ENCODE data around the gene PLB1.
A peak's percentile ranks its signal among the peaks of the same experiment; 100 is the strongest.

Gene PLB1

GRCh38 chr2:28506112-28506910, 10.5 kb downstream of the PLB1 start:
- peak; percentile 39 for DNase-seq

GRCh38 chr2:28507796-28508764, 12.2 kb downstream of the PLB1 start:
- peak; percentile 52 for DNase-seq

- DNase-seq: no peak
These were observed 13.5 kb downstream of the PLB1 start for GRCh38 chr2:28509361-28509760.

GRCh38 chr2:28510184-28510583, 14.3 kb downstream of the PLB1 start:
- no peak for DNase-seq

- DNase-seq: no peak
These were observed 16.2 kb downstream of the PLB1 start for GRCh38 chr2:28511871-28512606.

- no peak for DNase-seq
These were observed 16.7 kb downstream of the PLB1 start for GRCh38 chr2:28512607-28512965.

GRCh38 chr2:28513097-28513496, 17.2 kb downstream of the PLB1 start:
- no peak for DNase-seq

GRCh38 chr2:28515176-28515751, 19.4 kb downstream of the PLB1 start:
- no peak for DNase-seq

- no peak for DNase-seq
These were observed 20.6 kb downstream of the PLB1 start for GRCh38 chr2:28516430-28516829.

- peak; percentile 26 for DNase-seq
These were observed 21.1 kb downstream of the PLB1 start for GRCh38 chr2:28516950-28517349.

- peak; percentile 47 for DNase-seq
These were observed 25.8 kb downstream of the PLB1 start for GRCh38 chr2:28521663-28522062.

- DNase-seq: no peak
These were observed 26.6 kb downstream of the PLB1 start for GRCh38 chr2:28522481-28522880.

GRCh38 chr2:28523902-28524301, 28.0 kb downstream of the PLB1 start:
- no peak for DNase-seq

- no peak for DNase-seq
These were observed 29.6 kb downstream of the PLB1 start for GRCh38 chr2:28525481-28525880.

GRCh38 chr2:28526527-28527132, 30.8 kb downstream of the PLB1 start:
- no peak for DNase-seq

- no peak for DNase-seq
These were observed 31.3 kb downstream of the PLB1 start for GRCh38 chr2:28527196-28527595.

- DNase-seq: no peak
These were observed 32.3 kb downstream of the PLB1 start for GRCh38 chr2:28528206-28528605.

- DNase-seq: no peak
These were observed 34.9 kb downstream of the PLB1 start for GRCh38 chr2:28530782-28531181.

GRCh38 chr2:28532399-28532798, 36.5 kb downstream of the PLB1 start:
- DNase-seq: no peak

GRCh38 chr2:28533044-28533680, 37.3 kb downstream of the PLB1 start:
- no peak for DNase-seq

GRCh38 chr2:28534817-28535216, 39.0 kb downstream of the PLB1 start:
- no peak for DNase-seq

GRCh38 chr2:28538134-28538533, 42.3 kb downstream of the PLB1 start:
- DNase-seq: no peak

All from NCI-H226 (cell line).